Esophagus muscularis mucosa (tissue), 4 donors: ENCODE results near the gene DACT2. TPM values are rescaled to one million over a fixed set of nuclear protein-coding genes. Genes with fewer than 3 reads are reported as not detected.

Experiments
- DNase-seq: peaks from one replicate; pipeline ENCODE4 v3.0.0-alpha.2; 2017; ENCODE audit errors: extremely low spot score
- H3K27ac ChIP-seq, 4 donors: fragments of 200-600 bp; sonication (generic); replicated peaks in 1 of 4; 1 replicate in 3 of 4; 2 replicates in 1 of 4; pipeline ENCODE4 v1.5.1; 2016 to 2019; ENCODE audit warnings: mild to moderate bottlenecking in 1 of 4
- H3K27me3 ChIP-seq, 4 donors: fragments of 200-600 bp; sonication (generic); one replicate each; pipeline versions ENCODE4 v1.5.1 to v1.6.0; 2016 to 2019
- H3K36me3 ChIP-seq, 4 donors: fragments of 200-600 bp; sonication (generic); one replicate each; pipeline ENCODE4 v1.5.1; 2016 to 2019
- H3K4me1 ChIP-seq, 4 donors: fragments of 200-600 bp; sonication (generic); one replicate each; pipeline ENCODE4 v1.5.1; 2016 to 2019
- H3K4me3 ChIP-seq, 4 donors: fragments of 200-600 bp; sonication (generic); 1 replicate in 2 of 4; 2 replicates in 2 of 4; pipeline ENCODE4 v1.5.1; 2016 to 2019; ENCODE audit warnings: mild to moderate bottlenecking in 4 of 4, moderate library complexity in 1 of 4
- H3K9me3 ChIP-seq, 4 donors: fragments of 200-600 bp; sonication (generic); 1 replicate in 3 of 4; 2 replicates in 1 of 4; pipeline ENCODE4 v1.5.1; 2016 to 2019
- CTCF ChIP-seq, 3 experiments: fragments of 200-600 bp in 2 of 3; fragments of 450-650 bp in 1 of 3; sonication (generic) in 2 of 3; IDR thresholded peaks; one replicate each; pipeline ENCODE4 v1.5.1; 2017 to 2019; ENCODE audit warnings: antibody characterized with exemption in 3 of 3, mild to moderate bottlenecking in 2 of 3, moderate library complexity in 1 of 3
- EP300 ChIP-seq: sonication (generic); formaldehyde crosslinking; IDR thresholded peaks from one replicate; pipeline ENCODE4 v1.6.1; 2017; ENCODE audit warnings: antibody characterized with exemption
- POLR2A ChIP-seq: fragments of 450-650 bp; IDR thresholded peaks from one replicate; pipeline ENCODE4 v1.6.1; 2017; ENCODE audit warnings: antibody characterized with exemption, moderate library complexity, mild to moderate bottlenecking, low read depth
- POLR2AphosphoS5 ChIP-seq, 2 donors: sonication (generic); formaldehyde crosslinking; IDR thresholded peaks; one replicate each; pipeline ENCODE4 v1.6.1; 2017; ENCODE audit warnings: antibody characterized with exemption in 2 of 2
- WGBS: methylation state at CpG from one replicate; pipeline ENCODE4 v1.1.5; 2018; 5-methylcytosine and 5-hydroxymethylcytosine counted together
- intact Hi-C: fragments of 100-400 bp; cut with DNase I; formaldehyde crosslinking; loops from one replicate; pipeline ENCODE4 v1.15.1; 2023
- total RNA-seq, 4 donors: library from RNA; depleted of rRNA; stranded (reverse); fragments of >200 nt; gene quantifications; one replicate each; pipeline versions ENCODE4 v1.1.0 to v1.2.1, GENCODE V29; 2016

The DACT2 gene
- total RNA-seq, 4 donors from 2014 or later = 0.83 to 2.5 (median 1.3) TPM

- Histone ChIP-seq H3K9me3 (no peaks in the 10 kb centered on the region), H3K27ac (no peak overlapping the region), H3K36me3 (no peaks in the 10 kb centered on the region), H3K4me3 (no peak overlapping the region), H3K4me1 (no peaks in the 10 kb centered on the region), H3K27me3 (peaks cover 0 to 15% (median 0%) of the 10 kb centered on the region in 4 donors)
- 90% methylated on average over 16 of the region's 16 CpGs for WGBS
- intact Hi-C loops = no loop called here
- no peak for DNase-seq
- TF ChIP-seq EP300 (no peak), POLR2AphosphoS5 (IDR thresholded peaks at IDR 0.05) (no peak), POLR2A (no peak), CTCF (IDR thresholded peaks at IDR 0.05) (no peak)
Observed at GRCh38 chr6:168303982-168304751, 15.4 kb downstream of the DACT2 start.

- H3K27me3 ChIP-seq = peaks cover 0 to 8% (median 0%) of the 10 kb centered on the region in 4 donors
- H3K4me3 ChIP-seq = no peak overlapping the region
- 80% methylated on average over 5 of the region's 5 CpGs for WGBS
- TF ChIP-seq POLR2A (no peak), EP300 (no peak), POLR2AphosphoS5 (IDR thresholded peaks at IDR 0.05) (no peak), CTCF (IDR thresholded peaks at IDR 0.05) (no peak)
- no peaks in the 10 kb centered on the region for H3K4me1 ChIP-seq
- H3K36me3 ChIP-seq = no peaks in the 10 kb centered on the region
- DNase-seq = no peak
- intact Hi-C loops = no loop called here
- no peaks in the 10 kb centered on the region for H3K9me3 ChIP-seq
- H3K27ac ChIP-seq = no peak overlapping the region
Observed at GRCh38 chr6:168302534-168302933, 17.0 kb downstream of the DACT2 start.

GRCh38 chr6:168301648-168302398 is 17.8 kb downstream of the DACT2 start:
- H3K27me3 ChIP-seq = peaks cover 0 to 1% (median 0%) of the 10 kb centered on the region in 4 donors
- DNase-seq = no peak
- no peaks in the 10 kb centered on the region for H3K36me3 ChIP-seq
- no peak overlapping the region for H3K27ac ChIP-seq
- intact Hi-C loops = no loop called here
- H3K4me1 ChIP-seq = no peaks in the 10 kb centered on the region
- 75% methylated on average over 16 of the region's 16 CpGs for WGBS
- TF ChIP-seq EP300 (no peak), POLR2AphosphoS5 (IDR thresholded peaks at IDR 0.05) (no peak), POLR2A (no peak), CTCF (IDR thresholded peaks at IDR 0.05) (no peak)
- no peak overlapping the region for H3K4me3 ChIP-seq
- H3K9me3 ChIP-seq = no peaks in the 10 kb centered on the region

GRCh38 chr6:168300975-168301647 is 18.5 kb downstream of the DACT2 start:
- no peaks in the 10 kb centered on the region for H3K4me1 ChIP-seq
- H3K36me3 ChIP-seq = no peaks in the 10 kb centered on the region
- intact Hi-C loops = no loop called here
- H3K9me3 ChIP-seq = no peaks in the 10 kb centered on the region
- 89% methylated on average over 14 of the region's 20 CpGs for WGBS
- TF ChIP-seq POLR2A (no peak), EP300 (no peak), POLR2AphosphoS5 (IDR thresholded peaks at IDR 0.05) (no peak), CTCF (IDR thresholded peaks at IDR 0.05) (no peak)
- no peaks in the 10 kb centered on the region for H3K27me3 ChIP-seq
- no peak overlapping the region for H3K4me3 ChIP-seq
- no peak overlapping the region for H3K27ac ChIP-seq
- no peak for DNase-seq
